ENCODE results near the gene DNAJC13. TPM values are rescaled to one million over a fixed set of nuclear protein-coding genes. Genes with fewer than 3 reads are reported as not detected.

Gene DNAJC13
- total and polyA plus RNA-seq, 2 donors (not counting 1 experiment from before 2014, with no cell fraction given) = 9.7 to 51.1 TPM

DNA sequence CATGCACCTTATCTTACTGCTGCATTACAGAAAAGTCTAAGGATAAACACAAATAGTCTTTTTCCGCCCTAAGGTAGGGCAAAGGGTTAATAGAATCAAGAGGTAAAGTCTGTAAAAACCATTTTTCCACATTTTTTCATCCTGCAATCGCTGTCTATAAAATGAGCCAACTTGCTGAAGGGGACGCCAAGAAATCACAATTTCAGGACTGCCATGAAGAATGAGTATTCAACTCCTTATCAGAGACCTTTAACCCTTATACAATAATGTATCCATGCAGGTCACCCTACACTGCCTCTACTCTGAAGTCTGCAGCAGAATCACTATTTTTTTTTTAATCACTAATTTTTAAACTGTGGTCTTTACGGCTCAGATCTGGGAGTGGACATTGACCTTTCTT is 1.1 kb upstream of the DNAJC13 start:
- H3K27ac Mint-ChIP-seq = no peak overlapping the region
- no peak overlapping the region for H3K4me2 ChIP-seq (replicated peaks; ENCODE audit: low read depth, low read length, poor library complexity, severe bottlenecking)
- peak overlapping the region; percentile 100 for H3K4me3 Mint-ChIP-seq
- H3K27me3 Mint-ChIP-seq = no peaks in the 10 kb centered on the region
- no peaks in the 10 kb centered on the region for H4K20me1 ChIP-seq (ENCODE audit: control insufficient read depth, insufficient read depth, low read length, poor library complexity, severe bottlenecking)
- no peak overlapping the region for H3K9ac ChIP-seq (ENCODE audit: low read length)
- POLR2A ChIA-PET = no interaction called here
- TF ChIP-seq, protein P1, sequence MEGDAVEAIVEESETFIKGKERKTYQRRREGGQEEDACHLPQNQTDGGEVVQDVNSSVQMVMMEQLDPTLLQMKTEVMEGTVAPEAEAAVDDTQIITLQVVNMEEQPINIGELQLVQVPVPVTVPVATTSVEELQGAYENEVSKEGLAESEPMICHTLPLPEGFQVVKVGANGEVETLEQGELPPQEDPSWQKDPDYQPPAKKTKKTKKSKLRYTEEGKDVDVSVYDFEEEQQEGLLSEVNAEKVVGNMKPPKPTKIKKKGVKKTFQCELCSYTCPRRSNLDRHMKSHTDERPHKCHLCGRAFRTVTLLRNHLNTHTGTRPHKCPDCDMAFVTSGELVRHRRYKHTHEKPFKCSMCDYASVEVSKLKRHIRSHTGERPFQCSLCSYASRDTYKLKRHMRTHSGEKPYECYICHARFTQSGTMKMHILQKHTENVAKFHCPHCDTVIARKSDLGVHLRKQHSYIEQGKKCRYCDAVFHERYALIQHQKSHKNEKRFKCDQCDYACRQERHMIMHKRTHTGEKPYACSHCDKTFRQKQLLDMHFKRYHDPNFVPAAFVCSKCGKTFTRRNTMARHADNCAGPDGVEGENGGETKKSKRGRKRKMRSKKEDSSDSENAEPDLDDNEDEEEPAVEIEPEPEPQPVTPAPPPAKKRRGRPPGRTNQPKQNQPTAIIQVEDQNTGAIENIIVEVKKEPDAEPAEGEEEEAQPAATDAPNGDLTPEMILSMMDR (IDR thresholded peaks at IDR 0.05) = no peak
- TF ChIP-seq EZH2 (IDR thresholded peaks at IDR 0.05; ENCODE audit: borderline replicate concordance, insufficient read depth, low read depth, low read length, poor library complexity, severe bottlenecking) = no peak
- CTCF ChIA-PET = no interaction called here
- no peaks in the 10 kb centered on the region for H3K9me3 ChIP-seq (ENCODE audit: control extremely low read depth in 1 of 3, control insufficient read depth in 2 of 3, insufficient read depth in 1 of 3, low read length in 2 of 3)
- no peak overlapping the region for H3K27ac ChIP-seq (ENCODE audit: low read length in 2 of 2)
- no peak for DNase-seq
- no peaks in the 10 kb centered on the region for H3K36me3 ChIP-seq (replicated peaks in 1 of 2; ENCODE audit: control extremely low read depth in 1 of 2, control insufficient read depth in 1 of 2, extremely low read depth in 1 of 2, insufficient read depth in 2 of 2, low read length in 1 of 2)
- no peak overlapping the region for H3K4me3 ChIP-seq (ENCODE audit: control extremely low read depth in 1 of 5, extremely low read depth in 1 of 5, insufficient read depth in 1 of 5, low read depth in 2 of 5, low read length in 4 of 5)
- H2AFZ ChIP-seq (ENCODE audit: insufficient read depth, low read depth, low read length, poor library complexity, severe bottlenecking) = peak overlapping the region; percentile 87
- peaks cover 34% of the 10 kb centered on the region for H3K4me1 Mint-ChIP-seq
- intact Hi-C loops (cut with micrococcal nuclease) = loop anchor here (2.0 to 10.0 kb wide), 7 partner anchors 246 to 1839 kb away; partner anchors contain the start of genes ATP2C1, MRPL3, NUDT16 and PIK3R4
- ATAC-seq (ENCODE audit: low read depth) = no peak
- H3K9me3 Mint-ChIP-seq (ENCODE audit: insufficient read depth) = no peaks in the 10 kb centered on the region
- H3K4me1 ChIP-seq (ENCODE audit: control insufficient read depth in 2 of 2, insufficient read depth in 2 of 2, low read length in 2 of 2) = peaks cover 12 to 13% of the 10 kb centered on the region in 2 donors
- H3K27me3 ChIP-seq (replicated peaks in 1 of 4; ENCODE audit: control extremely low read depth in 1 of 4, control insufficient read depth in 3 of 4, insufficient read depth in 4 of 4, low read length in 3 of 4) = no peaks in the 10 kb centered on the region
- 100% methylated on average over 3 of the region's 4 CpGs for WGBS (ENCODE audit: insufficient coverage)
- H3K79me2 ChIP-seq (ENCODE audit: control insufficient read depth, insufficient read depth, low read length) = peaks cover 34% of the 10 kb centered on the region

DNA sequence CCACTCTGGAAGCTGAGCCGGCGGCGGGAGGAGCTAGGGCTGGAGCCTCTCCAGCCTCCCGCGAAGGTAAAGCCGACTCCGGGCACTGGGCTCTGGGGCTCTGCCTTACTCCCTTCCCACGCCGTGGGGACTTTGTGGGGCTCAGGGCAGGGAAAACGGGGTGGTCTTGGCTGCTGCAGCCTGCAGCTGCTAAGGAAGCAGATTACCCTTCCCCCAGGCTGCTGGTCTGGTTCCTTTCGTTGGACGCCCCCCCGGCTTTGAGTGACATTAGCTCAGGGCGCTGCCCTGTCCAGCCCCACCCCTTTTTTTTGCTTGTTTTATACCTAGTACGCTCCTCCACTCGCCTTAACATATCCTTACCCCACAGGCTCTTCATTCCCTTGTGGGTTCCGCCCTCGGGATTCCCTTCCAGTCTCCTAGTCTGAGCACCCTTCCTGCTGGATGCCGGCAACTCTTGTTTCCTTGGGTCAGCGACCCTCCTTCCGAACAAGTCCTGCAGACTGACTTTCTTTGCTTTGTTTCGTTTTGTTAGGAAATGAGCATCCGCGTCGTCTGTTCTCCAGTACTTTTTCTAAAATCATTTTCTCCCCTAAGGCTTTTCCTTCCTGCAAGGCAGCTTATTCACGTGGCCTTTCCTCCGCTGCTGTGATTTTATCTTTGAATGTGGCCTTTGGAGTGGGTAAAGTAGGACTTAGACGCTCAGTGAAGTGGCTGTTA is 551 bp downstream of the DNAJC13 start:
- no peak for DNase-seq
- TF ChIP-seq, protein P1 (IDR thresholded peaks at IDR 0.05) = no peak
- TF ChIP-seq EZH2 (IDR thresholded peaks at IDR 0.05; ENCODE audit: borderline replicate concordance, insufficient read depth, low read depth, low read length, poor library complexity, severe bottlenecking) = no peak
- Histone ChIP-seq H3K4me2 (replicated peaks; ENCODE audit: low read depth, low read length, poor library complexity, severe bottlenecking) (peak overlapping the region; percentile 84), H4K20me1 (ENCODE audit: control insufficient read depth, insufficient read depth, low read length, poor library complexity, severe bottlenecking) (no peaks in the 10 kb centered on the region), H3K4me1 (ENCODE audit: control insufficient read depth in 2 of 2, insufficient read depth in 2 of 2, low read length in 2 of 2) (peaks cover 12 to 13% of the 10 kb centered on the region in 2 donors), H3K4me3 (ENCODE audit: control extremely low read depth in 1 of 5, extremely low read depth in 1 of 5, insufficient read depth in 1 of 5, low read depth in 2 of 5, low read length in 4 of 5) (peak overlapping the region; percentile 84 to 99 (median 93)), H3K79me2 (ENCODE audit: control insufficient read depth, insufficient read depth, low read length) (peaks cover 50% of the 10 kb centered on the region), H3K9ac (ENCODE audit: low read length) (peak overlapping the region; percentile 91), H3K36me3 (replicated peaks in 1 of 2; ENCODE audit: control extremely low read depth in 1 of 2, control insufficient read depth in 1 of 2, extremely low read depth in 1 of 2, insufficient read depth in 2 of 2, low read length in 1 of 2) (no peaks in the 10 kb centered on the region), H3K27ac (ENCODE audit: low read length in 2 of 2) (peak overlapping the region; percentile 87 to 90), H3K27me3 (replicated peaks in 1 of 4; ENCODE audit: control extremely low read depth in 1 of 4, control insufficient read depth in 3 of 4, insufficient read depth in 4 of 4, low read length in 3 of 4) (no peaks in the 10 kb centered on the region), H3K9me3 (ENCODE audit: control extremely low read depth in 1 of 3, control insufficient read depth in 2 of 3, insufficient read depth in 1 of 3, low read length in 2 of 3) (no peaks in the 10 kb centered on the region), H2AFZ (ENCODE audit: insufficient read depth, low read depth, low read length, poor library complexity, severe bottlenecking) (peak overlapping the region; percentile 87)
- H3K9me3 Mint-ChIP-seq (ENCODE audit: insufficient read depth) = no peaks in the 10 kb centered on the region
- POLR2A ChIA-PET = interaction anchor here (1.0 kb wide), 1 partner anchor 1392 kb away, joined by 3 read pairs; the partner anchor contains the start of genes ASTE1 and NEK11
- H3K4me1 Mint-ChIP-seq = peaks cover 35% of the 10 kb centered on the region
- intact Hi-C loops (cut with micrococcal nuclease) = loop anchor here (1.0 to 10.0 kb wide), 11 partner anchors 244 to 1837 kb away; partner anchors contain the start of genes ASTE1, ATP2C1, MRPL3 and NEK11
- peak overlapping the region; percentile 100 for H3K4me3 Mint-ChIP-seq
- ATAC-seq (ENCODE audit: low read depth) = peak; percentile 25
- 2% methylated on average over 23 of the region's 28 CpGs for WGBS (ENCODE audit: insufficient coverage)
- CTCF ChIA-PET = interaction anchor here (1.9 kb wide), 1 partner anchor 18 kb away, joined by 7 read pairs; no protein-coding TSS in a partner anchor
- no peaks in the 10 kb centered on the region for H3K27me3 Mint-ChIP-seq
- H3K27ac Mint-ChIP-seq = peak overlapping the region; percentile 98
